ENCODE measurements around the gene RHOH.

RHOH gene

DNA sequence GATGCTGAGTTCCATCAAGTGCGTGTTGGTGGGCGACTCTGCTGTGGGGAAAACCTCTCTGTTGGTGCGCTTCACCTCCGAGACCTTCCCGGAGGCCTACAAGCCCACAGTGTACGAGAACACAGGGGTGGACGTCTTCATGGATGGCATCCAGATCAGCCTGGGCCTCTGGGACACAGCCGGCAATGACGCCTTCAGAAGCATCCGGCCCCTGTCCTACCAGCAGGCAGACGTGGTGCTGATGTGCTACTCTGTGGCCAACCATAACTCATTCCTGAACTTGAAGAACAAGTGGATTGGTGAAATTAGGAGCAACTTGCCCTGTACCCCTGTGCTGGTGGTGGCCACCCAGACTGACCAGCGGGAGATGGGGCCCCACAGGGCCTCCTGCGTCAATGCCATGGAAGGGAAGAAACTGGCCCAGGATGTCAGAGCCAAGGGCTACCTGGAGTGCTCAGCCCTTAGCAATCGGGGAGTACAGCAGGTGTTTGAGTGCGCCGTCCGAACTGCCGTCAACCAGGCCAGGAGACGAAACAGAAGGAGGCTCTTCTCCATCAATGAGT lies 46.6 kb downstream of the RHOH start:
- H3K9me3 ChIP-seq (ENCODE audit: severe bottlenecking) = no peaks in the 10 kb centered on the region
- H3K4me3 ChIP-seq (ENCODE audit: severe bottlenecking) = no peak overlapping the region
- no peaks in the 10 kb centered on the region for H3K36me3 ChIP-seq (ENCODE audit: low read depth)
- no peaks in the 10 kb centered on the region for H3K4me1 ChIP-seq (ENCODE audit: insufficient read depth, poor library complexity, severe bottlenecking)
- DNase-seq (ENCODE audit: low spot score) = no peak
- no peak overlapping the region for H3K27ac ChIP-seq (ENCODE audit: poor library complexity, severe bottlenecking)
- TF ChIP-seq, protein P1, sequence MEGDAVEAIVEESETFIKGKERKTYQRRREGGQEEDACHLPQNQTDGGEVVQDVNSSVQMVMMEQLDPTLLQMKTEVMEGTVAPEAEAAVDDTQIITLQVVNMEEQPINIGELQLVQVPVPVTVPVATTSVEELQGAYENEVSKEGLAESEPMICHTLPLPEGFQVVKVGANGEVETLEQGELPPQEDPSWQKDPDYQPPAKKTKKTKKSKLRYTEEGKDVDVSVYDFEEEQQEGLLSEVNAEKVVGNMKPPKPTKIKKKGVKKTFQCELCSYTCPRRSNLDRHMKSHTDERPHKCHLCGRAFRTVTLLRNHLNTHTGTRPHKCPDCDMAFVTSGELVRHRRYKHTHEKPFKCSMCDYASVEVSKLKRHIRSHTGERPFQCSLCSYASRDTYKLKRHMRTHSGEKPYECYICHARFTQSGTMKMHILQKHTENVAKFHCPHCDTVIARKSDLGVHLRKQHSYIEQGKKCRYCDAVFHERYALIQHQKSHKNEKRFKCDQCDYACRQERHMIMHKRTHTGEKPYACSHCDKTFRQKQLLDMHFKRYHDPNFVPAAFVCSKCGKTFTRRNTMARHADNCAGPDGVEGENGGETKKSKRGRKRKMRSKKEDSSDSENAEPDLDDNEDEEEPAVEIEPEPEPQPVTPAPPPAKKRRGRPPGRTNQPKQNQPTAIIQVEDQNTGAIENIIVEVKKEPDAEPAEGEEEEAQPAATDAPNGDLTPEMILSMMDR (IDR thresholded peaks at IDR 0.05; ENCODE audit: poor library complexity, severe bottlenecking) = no peak
- no peaks in the 10 kb centered on the region for H3K27me3 ChIP-seq (ENCODE audit: insufficient read depth, poor library complexity, severe bottlenecking)
- ATAC-seq (ENCODE audit: low read depth) = no peak

DNA sequence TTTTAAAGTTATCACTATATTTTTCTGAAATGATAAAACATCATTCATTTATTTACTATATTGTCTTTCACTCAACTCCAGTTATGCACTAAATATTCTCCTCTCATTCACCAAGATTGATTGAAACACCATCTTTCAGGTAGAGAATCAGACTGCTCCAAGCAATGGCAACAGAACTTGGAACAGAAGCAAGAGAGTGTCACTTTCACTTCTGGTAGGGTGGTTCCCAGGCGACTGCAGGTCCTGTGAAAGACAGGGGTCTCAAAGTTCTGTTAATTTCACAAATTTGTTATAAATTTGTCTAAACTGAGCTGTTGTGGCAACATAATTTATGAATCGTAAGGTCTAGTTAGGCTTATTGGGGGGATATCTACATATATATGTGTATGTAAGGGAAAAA lies 47.8 kb downstream of the RHOH start:
- Histone ChIP-seq H3K9me3 (ENCODE audit: severe bottlenecking) (no peaks in the 10 kb centered on the region), H3K27ac (ENCODE audit: poor library complexity, severe bottlenecking) (no peak overlapping the region), H3K4me1 (ENCODE audit: insufficient read depth, poor library complexity, severe bottlenecking) (no peaks in the 10 kb centered on the region), H3K4me3 (ENCODE audit: severe bottlenecking) (no peak overlapping the region), H3K27me3 (ENCODE audit: insufficient read depth, poor library complexity, severe bottlenecking) (no peaks in the 10 kb centered on the region), H3K36me3 (ENCODE audit: low read depth) (no peaks in the 10 kb centered on the region)
- no peak for DNase-seq (ENCODE audit: low spot score)
- TF ChIP-seq, protein P1 (IDR thresholded peaks at IDR 0.05; ENCODE audit: poor library complexity, severe bottlenecking) = no peak
- ATAC-seq (ENCODE audit: low read depth) = no peak

DNA sequence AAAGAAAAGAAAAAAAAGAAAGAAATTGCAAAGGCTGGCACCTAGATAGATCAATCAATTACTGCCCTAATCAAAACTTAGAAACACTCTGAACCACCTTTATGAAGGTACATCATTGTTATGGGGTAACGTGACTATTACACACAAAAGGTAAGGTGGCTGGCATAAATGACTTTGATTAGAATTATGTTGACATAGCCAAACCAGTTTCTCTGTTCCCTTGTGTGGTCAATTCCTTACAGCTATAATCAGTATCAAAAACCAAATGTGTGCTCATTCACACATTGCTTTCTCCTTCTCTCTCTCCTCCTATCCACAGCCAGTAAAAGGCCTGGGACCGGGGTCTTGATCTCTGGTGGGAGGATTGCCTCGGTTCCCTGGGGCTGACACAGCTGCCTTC lies 48.7 kb downstream of the RHOH start:
- Histone ChIP-seq H3K4me3 (ENCODE audit: severe bottlenecking) (no peak overlapping the region), H3K9me3 (ENCODE audit: severe bottlenecking) (no peaks in the 10 kb centered on the region), H3K36me3 (ENCODE audit: low read depth) (no peaks in the 10 kb centered on the region), H3K27me3 (ENCODE audit: insufficient read depth, poor library complexity, severe bottlenecking) (no peaks in the 10 kb centered on the region), H3K27ac (ENCODE audit: poor library complexity, severe bottlenecking) (no peak overlapping the region), H3K4me1 (ENCODE audit: insufficient read depth, poor library complexity, severe bottlenecking) (no peaks in the 10 kb centered on the region)
- ATAC-seq (ENCODE audit: low read depth) (no peak), DNase-seq (ENCODE audit: low spot score) (no peak)
- TF ChIP-seq, protein P1 (IDR thresholded peaks at IDR 0.05; ENCODE audit: poor library complexity, severe bottlenecking) = no peak

DNA sequence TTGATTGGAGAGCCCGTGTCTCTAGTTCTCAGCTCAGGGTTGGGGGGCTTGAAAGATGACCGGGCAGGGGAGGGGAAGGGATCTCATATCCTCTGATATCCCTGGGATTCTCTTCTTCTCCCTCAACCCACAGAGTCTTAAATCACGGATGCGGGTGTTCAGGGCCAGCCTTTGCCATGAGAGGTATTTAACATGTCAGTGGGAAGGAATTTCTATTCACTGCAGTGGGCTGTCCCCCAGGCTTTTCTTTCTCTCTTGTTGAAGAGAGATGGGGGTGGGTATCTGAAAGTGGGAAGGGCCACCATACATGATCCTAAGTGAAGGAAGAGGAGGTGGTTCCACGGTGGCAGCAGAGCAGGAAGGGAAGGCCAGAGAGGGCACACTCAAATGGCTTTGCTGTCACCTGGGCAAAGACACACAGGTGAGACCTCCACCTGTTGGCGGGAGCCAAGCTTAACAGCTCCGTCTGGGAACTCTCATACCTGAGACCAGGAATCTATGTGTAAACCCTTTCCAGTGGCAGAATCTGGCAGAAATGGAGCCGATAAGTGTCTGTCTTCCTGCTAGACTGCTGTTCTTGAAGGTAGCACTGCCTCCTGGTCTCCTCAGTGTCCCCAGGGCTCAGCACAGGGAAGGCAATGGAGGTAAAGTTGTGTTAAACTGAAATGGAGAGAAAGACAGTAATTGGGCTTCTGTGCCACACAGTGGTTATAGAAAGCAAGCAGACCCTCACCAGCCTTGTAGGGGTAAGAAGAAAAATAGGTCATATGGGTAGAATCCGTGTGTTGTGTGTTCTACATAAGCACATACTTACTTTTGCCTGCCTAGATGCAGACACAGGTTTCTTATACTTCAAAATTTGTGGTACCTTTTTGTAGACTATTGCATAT lies 49.4 kb downstream of the RHOH start:
- DNase-seq (ENCODE audit: low spot score) = no peak
- H3K4me3 ChIP-seq (ENCODE audit: severe bottlenecking) = no peak overlapping the region
- TF ChIP-seq, protein P1 (IDR thresholded peaks at IDR 0.05; ENCODE audit: poor library complexity, severe bottlenecking) = no peak
- H3K4me1 ChIP-seq (ENCODE audit: insufficient read depth, poor library complexity, severe bottlenecking) = peaks cover 7% of the 10 kb centered on the region
- no peaks in the 10 kb centered on the region for H3K27me3 ChIP-seq (ENCODE audit: insufficient read depth, poor library complexity, severe bottlenecking)
- H3K36me3 ChIP-seq (ENCODE audit: low read depth) = no peaks in the 10 kb centered on the region
- H3K9me3 ChIP-seq (ENCODE audit: severe bottlenecking) = no peaks in the 10 kb centered on the region
- no peak for ATAC-seq (ENCODE audit: low read depth)
- no peak overlapping the region for H3K27ac ChIP-seq (ENCODE audit: poor library complexity, severe bottlenecking)

DNA sequence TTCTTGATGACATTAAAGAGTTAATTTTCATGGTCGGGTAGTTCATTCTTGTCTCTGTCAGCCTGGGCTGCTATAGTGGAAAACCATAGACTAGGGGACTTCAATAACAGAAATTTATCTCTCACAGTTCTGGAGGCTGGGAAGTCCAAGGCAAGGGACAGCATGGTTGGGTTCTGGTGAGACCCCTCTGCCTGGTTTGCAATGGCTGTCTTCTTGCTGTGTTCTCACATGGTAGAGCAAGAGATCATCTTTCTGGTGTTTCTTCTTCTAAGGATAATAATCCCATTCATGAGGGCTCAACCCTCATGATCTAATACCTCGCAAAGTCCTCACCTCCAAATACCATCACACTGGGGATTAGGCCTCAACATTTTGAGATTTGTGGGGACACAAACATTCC lies 50.1 kb downstream of the RHOH start:
- H3K4me1 ChIP-seq (ENCODE audit: insufficient read depth, poor library complexity, severe bottlenecking) = peaks cover 14% of the 10 kb centered on the region
- no peak overlapping the region for H3K4me3 ChIP-seq (ENCODE audit: severe bottlenecking)
- ATAC-seq (ENCODE audit: low read depth) (no peak), DNase-seq (ENCODE audit: low spot score) (no peak)
- H3K27me3 ChIP-seq (ENCODE audit: insufficient read depth, poor library complexity, severe bottlenecking) = no peaks in the 10 kb centered on the region
- TF ChIP-seq, protein P1 (IDR thresholded peaks at IDR 0.05; ENCODE audit: poor library complexity, severe bottlenecking) = no peak
- H3K27ac ChIP-seq (ENCODE audit: poor library complexity, severe bottlenecking) = no peak overlapping the region
- H3K36me3 ChIP-seq (ENCODE audit: low read depth) = no peaks in the 10 kb centered on the region
- H3K9me3 ChIP-seq (ENCODE audit: severe bottlenecking) = no peaks in the 10 kb centered on the region
